PC-9 (cell line): ENCODE data around the gene TTLL9. TPM values are rescaled to one million over a fixed set of nuclear protein-coding genes. Genes with fewer than 3 reads are reported as not detected.
"Not testable (repeated sequence)": the region's sequence is repeated elsewhere in the genome, so short reads cannot be mapped to it uniquely, and the experiment has no call there.

Experiments
- BruUV-seq: library from RNA; stranded (reverse); fragments of 400-500 nt; replicated peaks from 2 replicates; lab custom pipeline; 2021; lab: Mats Ljungman, UMichigan
- CTCF ChIA-PET: fragments of 300-600 bp; sonication (Branson Sonifier 250); formaldehyde crosslinking; loops from one replicate; lab custom pipeline; 2022; ENCODE audit warnings: antibody characterized with exemption; lab: Charles Lee
- POLR2A ChIA-PET: fragments of 300-600 bp; sonication (Branson Sonifier 250); formaldehyde crosslinking; loops from one replicate; lab custom pipeline; 2022; ENCODE audit warnings: antibody characterized with exemption; ENCODE audit not compliant: unreplicated experiment; lab: Charles Lee
- DNase-seq, 2 experiments: peaks; one replicate each; pipeline versions ENCODE4 v3.0.0 to v3.0.0-alpha.2; 2015 to 2022; ENCODE audit warnings: mixed read lengths in 1 of 2
- H2AFZ ChIP-seq: fragments of 200-600 bp; sonication (generic); 2 replicates; pipeline ENCODE4 v1.8.1; 2017; ENCODE audit warnings: antibody characterized with exemption
- H3F3A ChIP-seq: fragments of 200-600 bp; sonication (generic); 2 replicates; pipeline ENCODE4 v1.8.1; 2017; ENCODE audit warnings: antibody characterized with exemption, mild to moderate bottlenecking, low read depth; ENCODE audit not compliant: insufficient read depth
- H3K27ac ChIP-seq: fragments of 200-600 bp; sonication (generic); 2 replicates; pipeline ENCODE4 v1.6.1; 2016; ENCODE audit warnings: mixed run types
- H3K27me3 ChIP-seq: fragments of 200-600 bp; sonication (generic); 2 replicates; pipeline ENCODE4 v1.6.1; 2016; ENCODE audit warnings: low read depth, mixed run types; ENCODE audit not compliant: insufficient read depth
- H3K36me3 ChIP-seq: fragments of 200-600 bp; sonication (generic); 2 replicates; pipeline ENCODE4 v1.6.1; 2016; ENCODE audit warnings: low read depth, mixed run types
- H3K4me1 ChIP-seq: fragments of 200-600 bp; sonication (generic); replicated peaks from 2 replicates; pipeline ENCODE4 v1.6.1; 2016; ENCODE audit warnings: mixed run types; ENCODE audit not compliant: insufficient read depth
- H3K4me2 ChIP-seq: fragments of 200-600 bp; sonication (generic); 2 replicates; pipeline ENCODE4 v1.6.1; 2017; ENCODE audit warnings: mixed run types
- H3K4me3 ChIP-seq: fragments of 200-600 bp; sonication (generic); 2 replicates; pipeline ENCODE4 v1.6.1; 2016; ENCODE audit warnings: mixed run types
- H3K79me2 ChIP-seq: fragments of 200-600 bp; sonication (generic); 2 replicates; pipeline ENCODE4 v1.6.1; 2017; ENCODE audit warnings: low read depth, mixed run types
- H3K9me2 ChIP-seq: fragments of 200-600 bp; sonication (generic); 2 replicates; pipeline ENCODE4 v1.8.1; 2017; ENCODE audit warnings: mild to moderate bottlenecking; ENCODE audit not compliant: insufficient read depth
- H3K9me3 ChIP-seq: fragments of 200-600 bp; sonication (generic); 2 replicates; pipeline ENCODE4 v1.8.1; 2016; ENCODE audit warnings: low read depth; ENCODE audit not compliant: insufficient read depth
- H4K20me1 ChIP-seq: fragments of 200-600 bp; sonication (generic); 2 replicates; pipeline ENCODE4 v1.8.1; 2017; ENCODE audit not compliant: insufficient read depth
- EZH2 ChIP-seq: fragments of 200-600 bp; sonication (generic); IDR thresholded peaks from 2 replicates; pipeline ENCODE4 v1.8.0; 2017; ENCODE audit warnings: antibody characterized with exemption, low read depth
- intact Hi-C: fragments of 100-400 bp; cut with micrococcal nuclease; formaldehyde crosslinking; loops from one replicate; pipeline ENCODE4 v1.10.0; 2022; ENCODE audit not compliant: unreplicated experiment
- total RNA-seq: library from RNA; stranded (reverse); gene quantifications from 2 replicates; pipeline ENCODE4 v1.2.3, GENCODE V29; 2021
- TF ChIP-seq, protein P1 (sequence below): fragments of 200-600 bp; sonication (generic); conservative IDR thresholded peaks from 2 replicates; pipeline ENCODE4 v1.6.1; 2017; ENCODE audit warnings: mixed run types, antibody characterized with exemption, mild to moderate bottlenecking, moderate library complexity

TTLL9 gene
- total RNA-seq, 1 experiment from 2014 or later, result 1.8 TPM

DNA sequence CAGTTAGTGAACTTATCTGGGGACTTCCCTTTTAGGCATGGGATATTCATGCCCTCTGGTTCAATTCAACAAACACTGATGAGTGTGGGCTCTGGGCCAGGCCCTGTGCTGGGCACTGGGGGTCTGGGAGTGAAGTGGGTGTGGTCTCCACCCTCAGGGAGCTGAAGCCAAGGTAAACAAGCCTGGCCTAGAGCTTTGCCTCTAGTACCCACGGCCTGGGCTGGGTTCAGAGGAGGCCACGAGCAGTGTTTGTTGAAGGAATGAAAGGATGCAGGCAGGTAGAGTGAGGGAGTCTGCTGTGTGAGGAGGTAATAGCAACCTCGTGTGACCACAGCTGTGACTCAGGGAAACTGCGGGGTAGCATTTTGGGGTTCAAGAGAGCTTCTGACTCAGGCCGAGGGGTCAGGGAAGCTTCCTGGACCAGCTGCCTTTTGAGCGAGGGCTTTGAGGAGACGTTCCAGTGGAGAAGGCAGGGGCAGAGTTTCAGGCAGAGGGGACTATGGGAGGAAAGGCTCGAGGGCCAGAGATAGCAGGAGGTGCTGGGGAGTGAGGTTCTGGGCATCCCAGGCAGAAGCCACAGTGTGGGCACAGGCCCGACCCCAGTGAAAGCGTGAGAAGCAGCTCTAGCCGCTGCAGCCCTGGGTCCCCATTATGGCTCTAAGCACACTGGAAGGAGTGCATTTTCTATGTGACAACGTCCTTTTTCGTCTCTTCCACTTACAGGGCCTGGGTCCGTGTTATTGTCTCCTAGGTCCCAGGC is 45.7 kb upstream of the TTLL9 start:
- CTCF ChIA-PET, result no interaction called here
- POLR2A ChIA-PET, result no interaction called here
- Histone ChIP-seq H3K9me3 (no peaks in the 10 kb centered on the region), H3K4me1 (no peaks in the 10 kb centered on the region), H4K20me1 (no peaks in the 10 kb centered on the region), H3F3A (no peaks in the 10 kb centered on the region), H2AFZ (no peak overlapping the region), H3K27ac (no peak overlapping the region), H3K36me3 (no peaks in the 10 kb centered on the region), H3K4me2 (no peak overlapping the region), H3K79me2 (no peaks in the 10 kb centered on the region), H3K9me2 (no peaks in the 10 kb centered on the region), H3K4me3 (no peak overlapping the region), H3K27me3 (no peaks in the 10 kb centered on the region)
- intact Hi-C loops, result no loop called here
- TF ChIP-seq EZH2, result no peak
- TF ChIP-seq, protein P1, sequence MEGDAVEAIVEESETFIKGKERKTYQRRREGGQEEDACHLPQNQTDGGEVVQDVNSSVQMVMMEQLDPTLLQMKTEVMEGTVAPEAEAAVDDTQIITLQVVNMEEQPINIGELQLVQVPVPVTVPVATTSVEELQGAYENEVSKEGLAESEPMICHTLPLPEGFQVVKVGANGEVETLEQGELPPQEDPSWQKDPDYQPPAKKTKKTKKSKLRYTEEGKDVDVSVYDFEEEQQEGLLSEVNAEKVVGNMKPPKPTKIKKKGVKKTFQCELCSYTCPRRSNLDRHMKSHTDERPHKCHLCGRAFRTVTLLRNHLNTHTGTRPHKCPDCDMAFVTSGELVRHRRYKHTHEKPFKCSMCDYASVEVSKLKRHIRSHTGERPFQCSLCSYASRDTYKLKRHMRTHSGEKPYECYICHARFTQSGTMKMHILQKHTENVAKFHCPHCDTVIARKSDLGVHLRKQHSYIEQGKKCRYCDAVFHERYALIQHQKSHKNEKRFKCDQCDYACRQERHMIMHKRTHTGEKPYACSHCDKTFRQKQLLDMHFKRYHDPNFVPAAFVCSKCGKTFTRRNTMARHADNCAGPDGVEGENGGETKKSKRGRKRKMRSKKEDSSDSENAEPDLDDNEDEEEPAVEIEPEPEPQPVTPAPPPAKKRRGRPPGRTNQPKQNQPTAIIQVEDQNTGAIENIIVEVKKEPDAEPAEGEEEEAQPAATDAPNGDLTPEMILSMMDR, result no peak
- BruUV-seq, result no TSS peak
- DNase-seq, result no peak

GRCh38 chr20:31826074-31826473 is 44.4 kb upstream of the TTLL9 start:
- Histone ChIP-seq H3K27ac (no peak overlapping the region), H3K4me1 (no peaks in the 10 kb centered on the region), H2AFZ (no peak overlapping the region), H3K36me3 (no peaks in the 10 kb centered on the region), H3F3A (no peaks in the 10 kb centered on the region), H3K9me2 (no peaks in the 10 kb centered on the region), H3K4me3 (no peak overlapping the region), H3K4me2 (no peak overlapping the region), H4K20me1 (no peaks in the 10 kb centered on the region), H3K9me3 (no peaks in the 10 kb centered on the region), H3K79me2 (no peaks in the 10 kb centered on the region), H3K27me3 (no peaks in the 10 kb centered on the region)
- POLR2A ChIA-PET, result no interaction called here
- no TSS peak for BruUV-seq
- TF ChIP-seq EZH2, result no peak
- TF ChIP-seq, protein P1, result no peak
- intact Hi-C loops, result no loop called here
- CTCF ChIA-PET, result interaction anchor here (0.7 kb wide), 1 partner anchor 88 kb away, joined by 3 read pairs; no protein-coding TSS in a partner anchor
- no peak for DNase-seq

- TF ChIP-seq, protein P1, result no peak
- TF ChIP-seq EZH2, result no peak
- DNase-seq, result no peak
- Histone ChIP-seq H3K4me1 (no peaks in the 10 kb centered on the region), H3K36me3 (no peaks in the 10 kb centered on the region), H2AFZ (no peak overlapping the region), H3K79me2 (no peaks in the 10 kb centered on the region), H3K4me2 (no peak overlapping the region), H3K27me3 (no peaks in the 10 kb centered on the region), H4K20me1 (no peaks in the 10 kb centered on the region), H3K9me2 (no peaks in the 10 kb centered on the region), H3K4me3 (no peak overlapping the region), H3F3A (no peaks in the 10 kb centered on the region), H3K9me3 (no peaks in the 10 kb centered on the region), H3K27ac (no peak overlapping the region)
- CTCF ChIA-PET, result no interaction called here
- intact Hi-C loops, result no loop called here
- BruUV-seq, result no TSS peak
- POLR2A ChIA-PET, result no interaction called here
Observed at GRCh38 chr20:31827059-31827458, 43.4 kb upstream of the TTLL9 start.

- H3K4me1 ChIP-seq, H3K27ac ChIP-seq, H4K20me1 ChIP-seq, H3K36me3 ChIP-seq, H3K27me3 ChIP-seq, H3F3A ChIP-seq, H3K79me2 ChIP-seq, intact Hi-C loops, DNase-seq, BruUV-seq, H3K9me2 ChIP-seq, CTCF ChIA-PET, H3K4me3 ChIP-seq, H2AFZ ChIP-seq, H3K4me2 ChIP-seq, POLR2A ChIA-PET, H3K9me3 ChIP-seq: not testable (repeated sequence)
Observed at GRCh38 chr20:31828016-31828415, 42.4 kb upstream of the TTLL9 start.
